ENCODE data around the gene CCBE1. TPM values are rescaled to one million over a fixed set of nuclear protein-coding genes. Genes with fewer than 3 reads are reported as not detected.

The CCBE1 gene
- total RNA-seq, 3 donors from 2014 or later (not counting 1 experiment from before 2014, with no cell fraction given): 0.05 TPM; not detected in 2

- Mint-ChIP-seq H3K27ac (no peak overlapping the region), H3K36me3 (no peaks in the 10 kb centered on the region), H3K4me3 (no peak overlapping the region), H3K9me3 (no peaks in the 10 kb centered on the region), H3K4me1 (no peaks in the 10 kb centered on the region), H3K27me3 (ENCODE audit: low read depth in 2 of 2) (peaks cover 9 to 16% of the 10 kb centered on the region in 2 donors)
- ATAC-seq (no peak), DNase-seq (no peak)
- WGBS (ENCODE audit: insufficient coverage): 84% methylated on average over 11 of the region's 11 CpGs
- no peak for TF ChIP-seq CTCF (IDR thresholded peaks at IDR 0.05)
- no peak overlapping the region for H3K4me3 ChIP-seq (ENCODE audit: low read length)
- no peak overlapping the region for H3K27ac ChIP-seq (ENCODE audit: low read length)
- H3K27me3 ChIP-seq (ENCODE audit: control insufficient read depth, insufficient read depth, low read length): no peaks in the 10 kb centered on the region
- no peaks in the 10 kb centered on the region for H3K4me1 ChIP-seq (ENCODE audit: control insufficient read depth, insufficient read depth, low read length)
- no peaks in the 10 kb centered on the region for H3K9me3 ChIP-seq (ENCODE audit: control insufficient read depth, insufficient read depth, low read length)
- intact Hi-C loops (cut with micrococcal nuclease): no loop called here
- H3K36me3 ChIP-seq (ENCODE audit: control insufficient read depth, insufficient read depth, low read length): no peaks in the 10 kb centered on the region
Measured at GRCh38 chr18:59387687-59388565, 309.3 kb downstream of the CCBE1 start.

GRCh38 chr18:59386909-59387686, 310.1 kb downstream of the CCBE1 start:
- intact Hi-C loops (cut with micrococcal nuclease): no loop called here
- no peak for DNase-seq
- WGBS (ENCODE audit: insufficient coverage): 75% methylated on average over 7 of the region's 8 CpGs
- Mint-ChIP-seq H3K4me1 (no peaks in the 10 kb centered on the region), H3K27me3 (ENCODE audit: low read depth in 2 of 2) (peaks cover under 1 to 10% of the 10 kb centered on the region in 2 donors), H3K27ac (no peak overlapping the region), H3K36me3 (no peaks in the 10 kb centered on the region), H3K9me3 (no peaks in the 10 kb centered on the region), H3K4me3 (no peak overlapping the region)
- no peaks in the 10 kb centered on the region for H3K36me3 ChIP-seq (ENCODE audit: control insufficient read depth, insufficient read depth, low read length)
- no peak overlapping the region for H3K4me3 ChIP-seq (ENCODE audit: low read length)
- no peak for TF ChIP-seq CTCF (IDR thresholded peaks at IDR 0.05)
- no peak overlapping the region for H3K27ac ChIP-seq (ENCODE audit: low read length)
- ATAC-seq: no peak
- no peaks in the 10 kb centered on the region for H3K27me3 ChIP-seq (ENCODE audit: control insufficient read depth, insufficient read depth, low read length)
- H3K9me3 ChIP-seq (ENCODE audit: control insufficient read depth, insufficient read depth, low read length): no peaks in the 10 kb centered on the region
- no peaks in the 10 kb centered on the region for H3K4me1 ChIP-seq (ENCODE audit: control insufficient read depth, insufficient read depth, low read length)

DNA sequence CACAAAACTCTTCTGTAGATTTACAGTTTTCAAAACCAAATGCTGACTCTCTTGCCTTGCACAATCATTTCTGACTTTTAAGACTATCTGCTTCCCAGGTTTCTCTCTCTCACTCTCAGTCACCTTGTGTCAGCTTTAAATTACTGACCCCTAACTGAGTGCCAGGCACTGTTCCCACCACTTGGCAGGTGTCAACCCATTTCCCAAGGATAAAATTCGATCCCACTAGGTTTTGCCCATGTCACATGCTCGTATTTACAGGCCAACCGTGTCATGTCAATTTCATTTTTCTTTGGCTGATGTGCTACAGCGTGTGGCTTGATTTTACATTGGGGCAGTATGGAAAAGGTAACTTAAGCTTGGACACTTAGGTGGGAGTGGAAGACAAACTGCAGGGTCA, 312.0 kb downstream of the CCBE1 start:
- no peaks in the 10 kb centered on the region for H3K4me1 ChIP-seq (ENCODE audit: control insufficient read depth, insufficient read depth, low read length)
- no peaks in the 10 kb centered on the region for H3K9me3 ChIP-seq (ENCODE audit: control insufficient read depth, insufficient read depth, low read length)
- no peaks in the 10 kb centered on the region for H3K36me3 Mint-ChIP-seq
- no peak overlapping the region for H3K27ac Mint-ChIP-seq
- no peak overlapping the region for H3K4me3 Mint-ChIP-seq
- no peak overlapping the region for H3K4me3 ChIP-seq (ENCODE audit: low read length)
- H3K36me3 ChIP-seq (ENCODE audit: control insufficient read depth, insufficient read depth, low read length): no peaks in the 10 kb centered on the region
- intact Hi-C loops (cut with micrococcal nuclease): no loop called here
- H3K27me3 Mint-ChIP-seq (ENCODE audit: low read depth in 2 of 2): peaks cover 4 to 10% of the 10 kb centered on the region in 2 donors
- ATAC-seq (no peak), DNase-seq (no peak)
- TF ChIP-seq CTCF (IDR thresholded peaks at IDR 0.05): no peak
- H3K27me3 ChIP-seq (ENCODE audit: control insufficient read depth, insufficient read depth, low read length): no peaks in the 10 kb centered on the region
- H3K27ac ChIP-seq (ENCODE audit: low read length): no peak overlapping the region
- WGBS (ENCODE audit: insufficient coverage): 89% methylated on average over 4 of the region's 4 CpGs
- H3K9me3 Mint-ChIP-seq: no peaks in the 10 kb centered on the region
- no peaks in the 10 kb centered on the region for H3K4me1 Mint-ChIP-seq

Data from natural killer cell (primary cell).